Panc1 (cell line): ENCODE results near the gene IL11.

Experiments
- CTCF ChIP-seq: fragments of 450-650 bp; IDR thresholded peaks from 2 replicates; pipeline ENCODE4 v1.5.1; 2017; ENCODE audit warnings: mild to moderate bottlenecking
- POLR2AphosphoS5 ChIP-seq: IDR thresholded peaks from 2 replicates; pipeline ENCODE4 v1.6.1; 2012; ENCODE audit warnings: mild to moderate bottlenecking, low read depth, low read length, moderate library complexity
- SIN3A ChIP-seq: IDR thresholded peaks from 2 replicates; pipeline ENCODE4 v1.6.1; 2012; ENCODE audit warnings: low read depth, mild to moderate bottlenecking, low read length, moderate library complexity, borderline replicate concordance; ENCODE audit not compliant: insufficient read depth
- TCF7L2 ChIP-seq: IDR thresholded peaks from 2 replicates; pipeline ENCODE4 v1.6.1; 2011; ENCODE audit warnings: mild to moderate bottlenecking, low read depth, low read length, inconsistent platforms

- TF ChIP-seq CTCF = no peak
- no peak for TF ChIP-seq POLR2AphosphoS5
- TF ChIP-seq TCF7L2 = no peak
- no peak for TF ChIP-seq SIN3A
Measured at GRCh38 chr19:55325172-55325571, 45.1 kb downstream of the IL11 start, which contains the start of gene TMEM150B.
